ENCODE results near the gene PLIN1.

GRCh38 chr15:89670971-89671560, 8.1 kb downstream of the PLIN1 start:
- TF ChIP-seq POLR2AphosphoS5 (IDR thresholded peaks at IDR 0.05; ENCODE audit: low read depth, low read length): no peak
- no peak for TF ChIP-seq TAF1 (IDR thresholded peaks at IDR 0.05; ENCODE audit: borderline replicate concordance, low read depth, low read length)
